Measurements from ENCODE around the gene CTSD.

CTSD gene

GRCh38 chr11:1774886-1775285 is 11.2 kb upstream of the CTSD start:
- H4K8ac ChIP-seq (ENCODE audit: low read depth, low read length), result no peak overlapping the region
- no peak overlapping the region for H2AK5ac ChIP-seq (ENCODE audit: low read length)
- H3K36me3 ChIP-seq (ENCODE audit: control insufficient read depth in 1 of 2, insufficient read depth in 2 of 2, low read length in 2 of 2), result no peaks in the 10 kb centered on the region
- H3K27me3 ChIP-seq (ENCODE audit: insufficient read depth, low read length), result no peaks in the 10 kb centered on the region
- H3K4ac ChIP-seq (ENCODE audit: low read depth, low read length), result no peak overlapping the region
- H3K14ac ChIP-seq (ENCODE audit: low read length), result no peak overlapping the region
- H3K79me1 ChIP-seq (ENCODE audit: low read length), result peaks cover 2% of the 10 kb centered on the region
- no peak overlapping the region for H3K18ac ChIP-seq (ENCODE audit: low read length)
- no peak overlapping the region for H2BK120ac ChIP-seq (ENCODE audit: insufficient read depth, low read length, poor library complexity)
- 100% methylated on average over 1 of the region's 12 CpGs for WGBS (ENCODE audit: extremely low coverage, insufficient coverage, insufficient read length)
- H3K9me3 ChIP-seq (ENCODE audit: insufficient read depth, low read depth, low read length), result peaks cover 11% of the 10 kb centered on the region
- no peaks in the 10 kb centered on the region for H3K79me2 ChIP-seq (ENCODE audit: control insufficient read depth, insufficient read depth, low read length, poor library complexity)
- H3K4me2 ChIP-seq (ENCODE audit: low read length), result no peak overlapping the region
- no peak overlapping the region for H2BK5ac ChIP-seq (ENCODE audit: low read depth, low read length, poor library complexity)
- H3K27ac ChIP-seq (ENCODE audit: low read depth, low read length), result no peak overlapping the region
- no peak overlapping the region for H2BK12ac ChIP-seq (ENCODE audit: low read length)
- no peak overlapping the region for H4K91ac ChIP-seq (ENCODE audit: low read depth, low read length)
- no peak overlapping the region for H3K9ac ChIP-seq (ENCODE audit: low read length)
- DNase-seq, result no peak
- H2AFZ ChIP-seq (ENCODE audit: insufficient read depth, low read length, poor library complexity), result no peak overlapping the region
- no peak overlapping the region for H3K23ac ChIP-seq (ENCODE audit: low read length)
- no peak overlapping the region for H3K4me3 ChIP-seq (ENCODE audit: low read depth, low read length)
- H3K4me1 ChIP-seq (ENCODE audit: control insufficient read depth in 1 of 2, insufficient read depth in 2 of 2, low read length in 2 of 2), result peaks cover 0 to 2% of the 10 kb centered on the region in 2 experiments
- no peak overlapping the region for H4K12ac ChIP-seq (ENCODE audit: low read depth, low read length)

- no peak overlapping the region for H2BK120ac ChIP-seq (ENCODE audit: insufficient read depth, low read length, poor library complexity)
- no peak overlapping the region for H3K4ac ChIP-seq (ENCODE audit: low read depth, low read length)
- no peak overlapping the region for H3K18ac ChIP-seq (ENCODE audit: low read length)
- no peak overlapping the region for H3K4me3 ChIP-seq (ENCODE audit: low read depth, low read length)
- no peak overlapping the region for H3K9ac ChIP-seq (ENCODE audit: low read length)
- no CpG with 5 or more reads among the region's 11 CpGs for WGBS (ENCODE audit: extremely low coverage, insufficient coverage, insufficient read length)
- H3K79me2 ChIP-seq (ENCODE audit: control insufficient read depth, insufficient read depth, low read length, poor library complexity), result no peaks in the 10 kb centered on the region
- no peak overlapping the region for H2BK5ac ChIP-seq (ENCODE audit: low read depth, low read length, poor library complexity)
- no peak overlapping the region for H2AFZ ChIP-seq (ENCODE audit: insufficient read depth, low read length, poor library complexity)
- H3K79me1 ChIP-seq (ENCODE audit: low read length), result peaks cover 2% of the 10 kb centered on the region
- H3K23ac ChIP-seq (ENCODE audit: low read length), result no peak overlapping the region
- no peak overlapping the region for H3K14ac ChIP-seq (ENCODE audit: low read length)
- no peak overlapping the region for H4K8ac ChIP-seq (ENCODE audit: low read depth, low read length)
- H2BK12ac ChIP-seq (ENCODE audit: low read length), result no peak overlapping the region
- no peak overlapping the region for H4K91ac ChIP-seq (ENCODE audit: low read depth, low read length)
- no peaks in the 10 kb centered on the region for H3K36me3 ChIP-seq (ENCODE audit: control insufficient read depth in 1 of 2, insufficient read depth in 2 of 2, low read length in 2 of 2)
- H4K12ac ChIP-seq (ENCODE audit: low read depth, low read length), result no peak overlapping the region
- H3K4me2 ChIP-seq (ENCODE audit: low read length), result no peak overlapping the region
- no peak for DNase-seq
- H3K4me1 ChIP-seq (ENCODE audit: control insufficient read depth in 1 of 2, insufficient read depth in 2 of 2, low read length in 2 of 2), result peaks cover 0 to 2% of the 10 kb centered on the region in 2 experiments
- no peaks in the 10 kb centered on the region for H3K27me3 ChIP-seq (ENCODE audit: insufficient read depth, low read length)
- no peak overlapping the region for H3K27ac ChIP-seq (ENCODE audit: low read depth, low read length)
- H3K9me3 ChIP-seq (ENCODE audit: insufficient read depth, low read depth, low read length), result peaks cover 11% of the 10 kb centered on the region
- no peak overlapping the region for H2AK5ac ChIP-seq (ENCODE audit: low read length)
These were observed 10.3 kb upstream of the CTSD start for GRCh38 chr11:1773994-1774550.

- Histone ChIP-seq H3K4ac (ENCODE audit: low read depth, low read length) (no peak overlapping the region), H3K4me3 (ENCODE audit: low read depth, low read length) (no peak overlapping the region), H3K9ac (ENCODE audit: low read length) (no peak overlapping the region), H3K14ac (ENCODE audit: low read length) (no peak overlapping the region), H3K9me3 (ENCODE audit: insufficient read depth, low read depth, low read length) (peaks cover 10% of the 10 kb centered on the region), H2AK5ac (ENCODE audit: low read length) (no peak overlapping the region), H3K23ac (ENCODE audit: low read length) (no peak overlapping the region), H2AFZ (ENCODE audit: insufficient read depth, low read length, poor library complexity) (no peak overlapping the region), H3K36me3 (ENCODE audit: control insufficient read depth in 1 of 2, insufficient read depth in 2 of 2, low read length in 2 of 2) (no peaks in the 10 kb centered on the region), H3K79me2 (ENCODE audit: control insufficient read depth, insufficient read depth, low read length, poor library complexity) (no peaks in the 10 kb centered on the region), H2BK5ac (ENCODE audit: low read depth, low read length, poor library complexity) (no peak overlapping the region), H4K8ac (ENCODE audit: low read depth, low read length) (no peak overlapping the region), H3K27me3 (ENCODE audit: insufficient read depth, low read length) (no peaks in the 10 kb centered on the region), H3K4me2 (ENCODE audit: low read length) (no peak overlapping the region), H4K12ac (ENCODE audit: low read depth, low read length) (no peak overlapping the region), H3K18ac (ENCODE audit: low read length) (no peak overlapping the region), H3K79me1 (ENCODE audit: low read length) (peaks cover 2% of the 10 kb centered on the region), H3K27ac (ENCODE audit: low read depth, low read length) (no peak overlapping the region), H4K91ac (ENCODE audit: low read depth, low read length) (no peak overlapping the region), H2BK12ac (ENCODE audit: low read length) (no peak overlapping the region), H2BK120ac (ENCODE audit: insufficient read depth, low read length, poor library complexity) (no peak overlapping the region), H3K4me1 (ENCODE audit: control insufficient read depth in 1 of 2, insufficient read depth in 2 of 2, low read length in 2 of 2) (peaks cover 0 to 2% of the 10 kb centered on the region in 2 experiments)
- WGBS (ENCODE audit: extremely low coverage, insufficient coverage, insufficient read length), result no CpG with 5 or more reads among the region's 10 CpGs
- DNase-seq, result no peak
These were observed 9.6 kb upstream of the CTSD start for GRCh38 chr11:1773131-1773993.

DNA sequence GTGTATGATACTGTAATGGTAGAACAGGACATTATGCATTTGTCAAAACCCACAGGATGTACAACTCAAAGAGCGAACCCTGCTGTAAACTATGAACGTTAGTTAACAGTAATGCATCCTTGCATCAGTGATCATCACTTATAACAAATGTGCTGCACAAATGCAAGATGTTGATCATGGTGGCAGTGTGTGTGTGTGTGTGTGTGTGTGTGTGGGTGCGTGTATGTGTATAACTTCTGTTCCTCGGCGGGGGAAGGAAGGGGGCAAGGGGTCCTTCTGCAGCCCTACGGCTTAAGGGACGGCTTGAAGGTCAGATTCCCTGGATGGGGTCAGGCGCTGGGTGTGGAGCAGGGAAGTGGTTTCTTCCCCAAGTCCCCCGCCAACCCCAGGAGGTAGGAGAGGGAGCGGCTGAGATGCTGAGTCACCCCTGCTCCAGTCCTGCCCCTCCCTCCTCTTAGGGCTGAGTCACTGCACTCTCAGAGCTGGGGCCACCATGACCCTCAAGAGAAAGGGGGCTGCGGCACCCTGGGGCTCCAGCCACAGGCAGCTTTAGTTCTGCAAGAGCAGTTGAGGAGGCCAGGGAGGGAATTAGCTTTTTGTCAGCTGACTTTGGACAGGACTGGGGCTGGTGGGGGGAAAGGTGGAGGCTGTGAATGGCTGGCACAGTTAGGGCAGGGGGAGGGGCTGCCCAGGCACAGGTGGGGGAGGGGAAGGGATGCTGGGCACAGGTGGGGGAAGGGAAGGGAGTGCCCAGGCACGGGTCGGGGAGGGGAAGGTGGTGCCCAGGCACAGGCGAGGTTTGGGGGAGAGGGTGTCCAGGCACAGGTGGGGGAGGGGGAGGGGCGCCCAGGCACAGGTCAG is 8.8 kb upstream of the CTSD start:
- no peak overlapping the region for H2AK5ac ChIP-seq (ENCODE audit: low read length)
- H3K36me3 ChIP-seq (ENCODE audit: control insufficient read depth in 1 of 2, insufficient read depth in 2 of 2, low read length in 2 of 2), result no peaks in the 10 kb centered on the region
- no peak overlapping the region for H3K14ac ChIP-seq (ENCODE audit: low read length)
- H4K12ac ChIP-seq (ENCODE audit: low read depth, low read length), result no peak overlapping the region
- no peak overlapping the region for H2BK5ac ChIP-seq (ENCODE audit: low read depth, low read length, poor library complexity)
- no peak overlapping the region for H3K18ac ChIP-seq (ENCODE audit: low read length)
- H3K4me3 ChIP-seq (ENCODE audit: low read depth, low read length), result no peak overlapping the region
- H3K79me2 ChIP-seq (ENCODE audit: control insufficient read depth, insufficient read depth, low read length, poor library complexity), result no peaks in the 10 kb centered on the region
- no peak overlapping the region for H3K23ac ChIP-seq (ENCODE audit: low read length)
- no peak overlapping the region for H3K27ac ChIP-seq (ENCODE audit: low read depth, low read length)
- H3K4ac ChIP-seq (ENCODE audit: low read depth, low read length), result no peak overlapping the region
- no peaks in the 10 kb centered on the region for H3K27me3 ChIP-seq (ENCODE audit: insufficient read depth, low read length)
- WGBS (ENCODE audit: extremely low coverage, insufficient coverage, insufficient read length), result no CpG with 5 or more reads among the region's 15 CpGs
- no peak overlapping the region for H2AFZ ChIP-seq (ENCODE audit: insufficient read depth, low read length, poor library complexity)
- peaks cover 0 to 2% of the 10 kb centered on the region in 2 experiments for H3K4me1 ChIP-seq (ENCODE audit: control insufficient read depth in 1 of 2, insufficient read depth in 2 of 2, low read length in 2 of 2)
- peak overlapping the region; percentile 12 for H3K4me2 ChIP-seq (ENCODE audit: low read length)
- no peak overlapping the region for H3K9ac ChIP-seq (ENCODE audit: low read length)
- peaks cover 7% of the 10 kb centered on the region for H3K9me3 ChIP-seq (ENCODE audit: insufficient read depth, low read depth, low read length)
- H3K79me1 ChIP-seq (ENCODE audit: low read length), result peaks cover 2% of the 10 kb centered on the region
- no peak overlapping the region for H2BK12ac ChIP-seq (ENCODE audit: low read length)
- H4K91ac ChIP-seq (ENCODE audit: low read depth, low read length), result no peak overlapping the region
- DNase-seq, result peak; percentile 27 to 39
- H4K8ac ChIP-seq (ENCODE audit: low read depth, low read length), result peak overlapping the region; percentile 35
- H2BK120ac ChIP-seq (ENCODE audit: insufficient read depth, low read length, poor library complexity), result no peak overlapping the region
